ENCODE data around the gene REP15.

DNA sequence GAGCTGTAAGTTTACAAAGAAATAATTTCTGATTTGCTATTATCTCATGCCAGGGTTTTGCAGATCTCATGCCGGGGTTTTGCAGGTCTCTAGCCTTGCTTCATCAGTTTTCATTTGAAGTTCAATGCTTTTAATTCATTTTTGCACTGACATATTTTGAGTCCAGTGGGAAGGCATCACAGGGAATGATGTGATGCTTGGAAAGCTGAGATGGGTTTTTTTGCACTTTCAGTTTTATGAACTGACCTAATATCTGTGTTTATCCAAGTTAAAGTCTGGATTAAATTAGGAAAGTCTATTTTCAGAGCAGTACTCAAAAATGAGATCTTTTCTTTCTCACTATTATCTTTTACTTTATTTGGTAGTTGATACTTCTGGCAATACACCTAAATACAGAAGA lies 23.6 kb upstream of the REP15 start:
- TF ChIP-seq CTCF (optimal IDR thresholded peaks at IDR 0.05 in 1 of 3, IDR thresholded peaks at IDR 0.05 in 1 of 3, conservative IDR thresholded peaks at IDR 0.05 in 1 of 3; ENCODE audit: extremely low read depth in 1 of 3, insufficient read depth in 2 of 3, low read length in 3 of 3) = no peak
- no peak for TF ChIP-seq EZH2 (IDR thresholded peaks at IDR 0.05; ENCODE audit: low read length)
